Erythroblast (primary cell): Measurements from ENCODE around the gene BEND5.

Source experiments
- GATA1 ChIP-seq: IDR thresholded peaks from 2 replicates; pipeline ENCODE4 v1.6.1; 2011; ENCODE audit warnings: low read depth, mild to moderate bottlenecking, control low read depth, low read length, moderate library complexity
- POLR2A ChIP-seq: IDR thresholded peaks from 2 replicates; pipeline ENCODE4 v1.6.1; 2011; ENCODE audit warnings: mild to moderate bottlenecking, low read length

DNA sequence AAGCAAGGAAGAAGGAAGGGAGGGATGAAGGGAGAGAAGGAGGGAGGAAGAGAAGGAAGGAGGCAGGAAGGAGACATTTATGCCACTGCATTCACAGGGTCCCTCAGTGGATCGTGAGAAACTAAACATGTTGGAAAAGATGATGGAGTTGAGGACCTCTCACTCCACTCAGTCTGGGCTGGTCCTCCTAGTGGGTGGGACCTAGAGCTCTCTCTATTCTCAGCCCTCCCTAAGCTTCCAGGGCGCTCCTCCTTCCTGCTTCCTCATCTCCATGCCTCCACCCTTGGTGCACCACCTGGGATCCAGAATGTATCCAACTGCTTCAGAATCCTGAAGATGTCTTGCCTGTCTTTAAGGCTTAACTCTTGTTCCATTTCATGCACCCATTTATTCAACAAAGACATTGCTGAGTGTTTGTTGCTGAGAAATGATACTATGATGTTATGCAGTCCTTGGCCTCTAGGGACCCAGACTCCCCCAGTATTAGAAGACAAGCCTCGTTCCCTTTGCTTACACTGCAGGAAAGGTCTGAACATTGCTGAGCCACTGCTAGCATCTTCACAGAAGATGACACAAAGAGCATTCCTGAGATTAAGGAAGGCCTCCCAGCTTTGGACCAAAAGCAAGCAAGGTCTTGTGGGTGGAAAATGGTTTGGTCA, 88.5 kb downstream of the BEND5 start:
- TF ChIP-seq POLR2A (no peak), GATA1 (no peak)
